Colonic mucosa (tissue), 4 donors: Measurements from ENCODE around the gene SLC25A21. TPM values are rescaled to one million over a fixed set of nuclear protein-coding genes. Genes with fewer than 3 reads are reported as not detected.

Source experiments
- DNase-seq: peaks from one replicate; pipeline ENCODE4 v3.0.0-alpha.2; 2020
- H3K27ac ChIP-seq: fragments of 200-600 bp; one replicate; pipeline ENCODE4 v1.8.0; 2021
- H3K27me3 ChIP-seq: fragments of 200-600 bp; one replicate; pipeline ENCODE4 v1.8.0; 2021
- H3K36me3 ChIP-seq: fragments of 200-600 bp; one replicate; pipeline ENCODE4 v1.8.0; 2021
- H3K4me1 ChIP-seq: fragments of 200-600 bp; one replicate; pipeline ENCODE4 v1.8.0; 2021; ENCODE audit warnings: mild to moderate bottlenecking
- H3K4me3 ChIP-seq: fragments of 200-600 bp; one replicate; pipeline ENCODE4 v1.8.0; 2021
- H3K9ac ChIP-seq, 2 donors: one replicate each; pipeline ENCODE4 v1.7.0; 2013; ENCODE audit warnings: control low read depth in 2 of 2, low read depth in 2 of 2, low read length in 2 of 2
- H3K9me3 ChIP-seq: fragments of 200-600 bp; one replicate; pipeline ENCODE4 v1.8.0; 2021
- CTCF ChIP-seq: fragments of 200-600 bp; IDR thresholded peaks from one replicate; pipeline ENCODE4 v1.8.0; 2022; ENCODE audit warnings: antibody characterized with exemption, mild to moderate bottlenecking
- intact Hi-C: fragments of 100-400 bp; cut with DNase I; formaldehyde crosslinking; loops from one replicate; pipeline ENCODE4 v1.14.1; 2022
- total RNA-seq, 2 donors: library from RNA; stranded (reverse); fragmentation: NEBNext Ultra II Directional in 1 of 2; extraction: Animal tissue kit (Norgen Biotek cat#: 25700) in 1 of 2; gene quantifications; one replicate each; pipeline ENCODE4 v1.2.1, GENCODE V29; 2021
- donor health status: healthy.
- donor health status: DM: no; HTN: no; CAD: no.
- donor health status: DM: no; HTN: no; CAD: no.

SLC25A21 gene
- total RNA-seq, 2 donors from 2014 or later: 0.77 to 0.82 TPM

- no peak overlapping the region for H3K27ac ChIP-seq
- TF ChIP-seq CTCF: no peak
- intact Hi-C loops: no loop called here
- H3K9me3 ChIP-seq: no peaks in the 10 kb centered on the region
- H3K9ac ChIP-seq: no peak overlapping the region
- H3K36me3 ChIP-seq: no peaks in the 10 kb centered on the region
- H3K4me3 ChIP-seq: no peak overlapping the region
- no peaks in the 10 kb centered on the region for H3K4me1 ChIP-seq
- H3K27me3 ChIP-seq: no peaks in the 10 kb centered on the region
- DNase-seq: no peak
Observed at GRCh38 chr14:36716614-36717184, 455.7 kb downstream of the SLC25A21 start.

- no peak overlapping the region for H3K9ac ChIP-seq
- H3K36me3 ChIP-seq: no peaks in the 10 kb centered on the region
- H3K4me1 ChIP-seq: no peaks in the 10 kb centered on the region
- no peak overlapping the region for H3K27ac ChIP-seq
- TF ChIP-seq CTCF: no peak
- no peaks in the 10 kb centered on the region for H3K9me3 ChIP-seq
- DNase-seq: no peak
- intact Hi-C loops: no loop called here
- no peak overlapping the region for H3K4me3 ChIP-seq
- no peaks in the 10 kb centered on the region for H3K27me3 ChIP-seq
Observed at GRCh38 chr14:36713960-36714703, 458.3 kb downstream of the SLC25A21 start.

GRCh38 chr14:36707570-36707969 lies 464.8 kb downstream of the SLC25A21 start:
- Histone ChIP-seq H3K4me3 (no peak overlapping the region), H3K36me3 (no peaks in the 10 kb centered on the region), H3K27me3 (no peaks in the 10 kb centered on the region), H3K27ac (no peak overlapping the region), H3K9ac (no peak overlapping the region), H3K9me3 (no peaks in the 10 kb centered on the region), H3K4me1 (no peaks in the 10 kb centered on the region)
- intact Hi-C loops: no loop called here
- no peak for TF ChIP-seq CTCF
- no peak for DNase-seq

- no peak overlapping the region for H3K4me3 ChIP-seq
- H3K9me3 ChIP-seq: no peaks in the 10 kb centered on the region
- DNase-seq: no peak
- H3K4me1 ChIP-seq: no peaks in the 10 kb centered on the region
- no peaks in the 10 kb centered on the region for H3K27me3 ChIP-seq
- H3K36me3 ChIP-seq: no peaks in the 10 kb centered on the region
- TF ChIP-seq CTCF: no peak
- H3K9ac ChIP-seq: no peak overlapping the region
- intact Hi-C loops: no loop called here
- H3K27ac ChIP-seq: no peak overlapping the region
Observed at GRCh38 chr14:36702474-36702873, 469.9 kb downstream of the SLC25A21 start.

- H3K27ac ChIP-seq: no peak overlapping the region
- intact Hi-C loops: no loop called here
- no peak for DNase-seq
- no peaks in the 10 kb centered on the region for H3K4me1 ChIP-seq
- no peaks in the 10 kb centered on the region for H3K27me3 ChIP-seq
- H3K36me3 ChIP-seq: no peaks in the 10 kb centered on the region
- no peak overlapping the region for H3K4me3 ChIP-seq
- no peak overlapping the region for H3K9ac ChIP-seq
- H3K9me3 ChIP-seq: no peaks in the 10 kb centered on the region
- TF ChIP-seq CTCF: no peak
Observed at GRCh38 chr14:36701132-36701531, 471.3 kb downstream of the SLC25A21 start.
